ENCODE measurements around the gene DIAPH3. TPM values are rescaled to one million over a fixed set of nuclear protein-coding genes. Genes with fewer than 3 reads are reported as not detected.

The DIAPH3 gene
- total RNA-seq, 1 donor from 2014 or later = 4.8 TPM

DNA sequence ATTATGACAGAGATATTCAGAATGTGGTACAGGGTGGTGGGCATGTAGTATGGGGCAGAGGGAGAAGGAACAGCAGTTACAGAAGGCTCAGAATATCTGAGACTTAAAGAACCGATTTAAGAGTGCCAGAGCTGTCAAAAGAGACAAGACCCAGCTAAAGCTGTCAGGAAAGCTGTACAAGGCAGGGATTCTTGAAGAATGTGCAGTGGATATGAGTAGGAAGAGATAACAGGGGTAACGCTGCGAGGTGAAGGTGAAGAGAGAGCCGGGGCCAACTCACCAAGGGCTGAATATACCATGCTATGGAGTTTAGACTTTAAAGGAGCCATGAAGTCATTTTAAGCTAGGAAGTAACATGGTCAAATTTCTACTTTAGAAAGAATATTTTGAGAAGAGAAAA, 381.0 kb downstream of the DIAPH3 start:
- peak; percentile 35 for DNase-seq (ENCODE audit: low spot score)

DNA sequence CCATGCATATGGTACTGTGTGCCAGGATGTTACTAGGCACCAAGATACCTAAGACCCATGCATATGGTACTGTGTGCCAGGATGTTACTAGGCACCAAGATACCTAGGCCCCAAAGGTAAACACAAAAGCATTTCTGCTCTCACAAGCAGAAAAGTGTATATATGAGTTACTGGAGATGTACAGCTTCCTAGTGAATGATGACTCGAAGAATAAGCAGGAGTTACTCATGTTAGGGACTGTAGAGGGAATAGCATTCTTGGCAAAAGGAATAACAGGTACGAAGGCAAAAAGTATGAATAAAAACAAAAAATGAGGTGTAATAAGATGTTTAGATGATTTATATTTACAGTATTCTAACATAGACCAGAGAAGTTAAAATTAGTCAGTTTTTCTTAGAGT, 383.7 kb downstream of the DIAPH3 start:
- no peak for DNase-seq (ENCODE audit: low spot score)

DNA sequence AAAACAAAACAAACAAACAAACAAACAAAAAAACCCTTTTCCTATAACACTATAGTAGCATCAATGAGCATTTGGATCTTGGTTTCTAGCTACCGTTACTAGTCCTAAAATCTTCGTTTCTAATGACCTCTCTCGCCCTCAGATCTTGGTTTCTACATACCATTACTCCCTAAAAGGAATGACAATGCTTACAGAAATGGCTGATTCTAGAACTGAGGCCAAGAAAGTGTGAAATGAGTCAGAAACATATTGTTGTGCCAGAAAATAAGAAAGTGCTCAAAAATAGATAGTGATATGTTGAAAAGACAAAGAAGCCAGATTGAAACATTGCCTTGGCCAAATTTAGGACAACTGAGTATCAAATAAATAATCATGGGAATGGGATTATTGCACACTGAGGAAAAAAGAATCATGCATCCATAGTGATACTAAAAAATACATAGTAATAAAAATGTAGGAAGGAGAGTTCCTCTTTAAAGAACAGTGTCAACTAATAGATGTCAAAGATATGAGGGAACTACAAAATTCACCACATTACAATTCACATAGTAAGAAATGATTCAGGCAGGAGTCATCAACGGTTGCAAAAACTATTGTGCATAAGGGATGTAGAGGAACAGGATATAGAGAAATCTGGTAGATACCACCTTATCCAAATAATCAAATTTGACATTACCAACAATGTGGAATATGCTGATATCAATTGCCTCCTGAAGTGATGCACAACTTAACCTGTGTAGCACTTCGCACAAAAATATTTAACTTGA, 386.6 kb downstream of the DIAPH3 start:
- no peak for DNase-seq (ENCODE audit: low spot score)

DNA sequence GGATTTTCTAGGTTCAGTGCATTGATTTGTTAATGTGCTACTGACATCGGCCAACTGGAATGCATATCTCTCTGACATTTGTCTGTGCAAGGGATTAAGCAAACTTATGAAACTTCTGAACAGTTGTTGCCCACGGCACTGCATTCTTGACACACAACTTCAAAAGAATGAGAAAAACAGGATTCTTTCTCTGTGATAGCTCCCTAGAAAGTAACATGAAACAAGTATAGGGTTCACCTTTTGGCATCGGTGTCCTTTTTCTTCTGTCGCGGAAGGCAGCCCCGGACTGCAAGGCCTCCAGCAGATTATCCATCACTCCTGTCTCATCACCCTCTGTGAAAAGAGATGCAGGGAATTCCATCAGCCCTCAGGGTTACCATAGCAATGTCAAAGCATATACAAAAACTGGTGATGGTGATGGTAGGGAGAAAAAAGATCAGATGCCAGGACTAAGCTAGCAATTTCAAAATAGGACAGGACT, 389.2 kb downstream of the DIAPH3 start:
- peak; percentile 80 for DNase-seq (ENCODE audit: low spot score)

DNA sequence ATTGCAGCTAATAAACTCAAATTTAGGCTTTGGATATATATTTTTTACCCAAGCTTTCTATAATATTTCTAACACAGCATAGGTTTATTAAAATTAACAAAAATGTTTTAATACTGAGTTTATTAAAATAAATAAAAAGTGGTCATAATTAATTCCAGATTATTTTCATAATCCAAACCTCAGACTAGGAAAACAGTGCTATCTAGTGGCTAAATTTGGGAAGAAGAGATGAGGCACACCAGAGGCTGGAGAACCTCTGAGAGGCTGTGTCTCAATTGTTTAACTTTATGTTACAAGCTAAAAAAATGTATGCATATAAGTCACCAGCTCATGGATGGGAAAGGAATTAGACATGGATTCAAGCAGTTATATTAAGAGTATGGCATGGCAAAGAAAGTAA, 392.5 kb downstream of the DIAPH3 start:
- DNase-seq (ENCODE audit: low spot score) = peak; percentile 42

DNA sequence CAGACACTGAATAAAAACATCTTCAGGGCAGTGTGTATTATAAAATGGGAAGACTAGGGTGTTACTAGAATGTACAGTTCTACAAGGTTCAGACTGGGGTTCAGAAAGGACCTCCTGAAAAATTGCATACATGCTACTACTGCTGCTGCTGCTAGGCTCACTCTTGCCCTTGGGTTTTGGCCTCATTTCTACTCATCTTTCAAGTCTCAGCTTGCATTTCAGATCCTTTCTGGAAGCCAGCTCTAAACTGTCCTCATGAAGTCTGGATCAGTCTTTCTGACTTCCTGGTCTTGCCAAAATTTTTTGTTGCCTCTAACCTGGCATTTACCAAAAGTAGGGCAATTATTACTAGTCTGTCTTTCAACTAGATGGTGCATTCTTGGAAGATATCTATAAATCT, 393.3 kb downstream of the DIAPH3 start:
- no peak for DNase-seq (ENCODE audit: low spot score)

DNA sequence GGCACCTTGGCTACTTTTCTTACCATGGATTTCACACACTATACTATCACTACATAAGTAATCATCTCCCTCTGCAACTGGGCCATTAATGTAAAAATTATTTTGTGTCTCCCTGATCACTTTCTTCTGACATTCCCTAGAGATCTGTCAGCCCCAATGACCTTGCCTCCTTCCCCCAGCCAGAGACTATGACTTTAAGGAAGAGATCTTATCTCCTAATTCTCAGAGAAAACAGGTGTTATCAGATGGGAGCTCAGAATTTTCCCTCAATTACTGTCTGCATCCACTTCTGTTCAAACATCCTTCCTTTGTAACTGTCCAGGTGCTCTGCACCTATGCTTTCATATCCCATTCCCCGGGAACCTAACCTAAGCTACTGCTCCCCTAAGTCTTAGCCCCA, 397.5 kb downstream of the DIAPH3 start:
- no peak for DNase-seq (ENCODE audit: low spot score)

DNA sequence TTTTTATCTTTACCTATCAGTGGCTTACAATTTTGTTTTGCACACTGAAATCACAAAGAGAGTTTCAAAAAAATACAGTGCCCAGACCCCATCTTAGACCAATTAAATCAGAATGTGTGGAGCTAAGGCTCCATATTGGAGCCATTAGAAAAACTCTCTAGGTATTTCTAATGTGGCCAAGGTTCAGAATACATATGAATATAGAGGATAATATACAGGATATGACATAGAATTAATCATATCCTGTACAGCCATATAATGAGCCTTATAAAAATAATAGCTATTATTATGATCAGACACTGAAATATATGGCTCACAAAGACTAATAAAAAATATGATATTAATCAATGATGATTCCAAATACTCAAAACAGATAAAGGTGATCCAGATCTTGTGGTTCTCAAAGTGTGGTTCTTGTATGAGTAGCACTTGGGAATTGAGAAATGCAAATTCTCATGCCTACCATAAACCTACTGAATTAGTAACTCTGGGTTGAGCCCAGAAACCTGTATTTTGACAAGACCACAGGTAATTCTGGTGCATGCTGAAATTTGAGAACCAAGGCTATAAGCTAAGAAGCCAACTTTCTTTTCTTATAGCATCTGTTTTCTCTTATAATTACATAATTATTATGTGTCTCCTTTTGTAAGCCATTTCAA, 408.0 kb downstream of the DIAPH3 start:
- no peak for DNase-seq (ENCODE audit: low spot score)

DNA sequence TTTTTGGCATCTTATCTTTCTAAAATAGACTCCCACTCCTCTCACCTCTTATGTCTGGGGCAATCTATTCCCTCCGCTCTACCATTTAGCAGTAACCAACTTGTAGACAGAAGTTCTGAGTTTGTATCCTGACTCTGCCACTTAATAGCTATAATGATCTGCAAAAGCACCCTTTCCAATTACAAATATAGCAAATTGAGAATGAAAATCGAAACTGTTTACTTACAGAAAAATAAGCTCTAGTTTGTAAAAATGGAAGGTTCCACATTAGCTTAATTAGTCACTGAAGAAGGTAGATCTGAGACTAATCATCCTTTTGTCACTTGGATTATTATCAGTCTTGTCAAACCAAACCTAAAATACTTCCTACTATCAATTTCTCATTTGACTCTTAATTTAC, 409.3 kb downstream of the DIAPH3 start:
- no peak for DNase-seq (ENCODE audit: low spot score)

DNA sequence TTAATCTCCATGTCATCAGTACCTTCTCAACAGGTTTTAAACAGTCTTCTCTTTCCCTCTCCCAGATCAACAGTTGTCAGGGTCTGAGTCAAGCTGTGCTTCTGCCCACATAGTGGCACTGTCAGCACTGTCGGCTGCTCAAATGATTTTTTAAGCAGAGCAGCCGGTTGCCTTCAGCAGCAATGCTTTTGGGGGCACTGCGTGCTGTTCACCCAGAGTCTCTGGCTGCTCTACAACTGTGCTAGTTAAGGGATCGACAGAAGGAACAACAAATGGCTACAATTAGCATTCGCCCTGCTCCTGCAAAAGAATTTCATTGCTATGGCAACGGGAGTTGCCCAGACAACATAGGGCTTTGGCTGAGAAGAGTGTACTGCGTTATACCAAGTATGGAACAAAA, 412.9 kb downstream of the DIAPH3 start:
- DNase-seq (ENCODE audit: low spot score) = peak; percentile 83

DNA sequence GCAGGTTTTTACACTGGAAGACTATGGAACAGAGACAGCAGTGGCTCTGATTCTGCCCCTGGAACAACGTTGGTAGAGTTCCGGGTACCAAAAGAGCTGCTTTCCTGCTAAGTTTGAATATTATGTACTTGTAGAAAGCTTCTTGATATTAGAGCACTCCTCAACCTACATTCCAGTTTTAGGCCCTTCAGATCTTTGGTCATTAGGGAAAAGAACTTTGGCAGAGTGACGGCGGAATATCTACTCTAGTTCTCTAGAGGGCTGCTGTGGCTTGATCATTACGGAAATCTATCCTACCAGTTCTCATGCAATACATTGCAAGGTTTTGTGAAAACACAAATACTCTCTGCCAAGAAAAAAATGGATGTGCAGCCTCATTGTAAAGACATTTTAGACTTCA, 415.7 kb downstream of the DIAPH3 start:
- DNase-seq (ENCODE audit: low spot score) = no peak

DNA sequence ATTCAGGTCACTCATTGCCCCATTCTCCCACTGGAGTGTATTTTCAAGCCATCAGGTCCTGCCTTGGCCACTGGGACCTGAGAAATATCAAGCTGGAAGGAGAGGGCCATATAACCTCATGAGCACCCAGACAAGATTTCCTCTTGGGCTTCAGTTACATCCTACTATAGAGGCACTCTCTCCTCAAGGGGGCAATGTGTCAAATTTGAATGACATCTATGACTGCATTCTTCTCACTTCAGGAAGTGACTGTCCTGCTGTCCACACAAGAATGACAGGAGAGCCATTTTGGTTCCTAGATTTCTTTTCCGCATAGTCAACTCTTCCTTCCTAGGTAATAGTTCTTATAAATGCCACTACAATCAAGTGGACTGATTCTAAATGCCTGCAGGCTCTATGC, 416.2 kb downstream of the DIAPH3 start:
- DNase-seq (ENCODE audit: low spot score) = no peak

DNA sequence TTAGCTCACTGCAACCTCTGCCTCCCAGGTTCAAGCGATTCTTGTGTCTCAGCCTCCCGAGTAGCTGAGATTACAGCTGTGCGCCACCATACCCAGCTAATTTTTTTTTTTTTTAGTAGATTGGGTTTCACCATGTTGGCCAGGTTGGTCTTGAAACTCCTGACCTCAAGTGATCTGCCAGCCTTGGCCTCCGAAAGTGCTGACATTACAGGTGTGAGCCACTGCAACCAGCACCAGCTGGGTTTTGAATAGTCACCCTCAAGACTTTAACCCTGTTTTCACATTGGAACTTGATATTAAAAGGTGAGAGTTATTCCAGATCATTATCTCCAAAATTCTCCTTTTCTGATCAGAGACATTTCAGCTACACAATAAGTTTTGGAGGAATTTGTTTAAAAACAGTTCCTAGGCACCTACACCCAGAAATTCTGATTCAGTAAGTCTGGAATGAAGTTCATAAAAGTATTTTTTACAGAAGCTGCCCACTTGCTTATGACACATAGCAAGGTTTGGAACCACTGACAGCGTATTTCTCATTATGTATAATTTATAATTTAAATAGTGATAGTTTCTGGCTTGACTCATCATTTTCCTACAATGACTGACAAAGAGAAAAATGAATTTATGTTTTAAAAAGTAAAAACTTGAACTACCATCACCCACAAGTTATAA, 417.3 kb downstream of the DIAPH3 start:
- DNase-seq (ENCODE audit: low spot score) = no peak

DNA sequence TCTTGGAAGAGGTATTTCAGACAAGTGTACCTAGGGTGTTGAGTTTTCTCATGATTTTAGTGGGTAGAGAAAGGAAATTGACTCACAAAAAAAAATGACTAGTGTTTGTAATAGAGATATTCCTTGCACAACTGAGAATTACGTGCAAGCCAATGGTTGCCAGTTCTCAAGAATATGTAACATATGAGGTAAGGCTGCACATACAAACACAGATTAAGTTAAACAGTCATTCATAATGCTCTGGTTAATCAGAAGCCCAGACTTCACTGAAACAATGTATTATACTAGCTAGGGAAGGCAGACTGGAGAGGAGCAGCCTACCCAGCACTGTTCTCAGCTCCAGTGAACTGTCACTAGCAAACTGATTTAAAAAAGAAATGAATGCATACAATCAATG, 418.3 kb downstream of the DIAPH3 start:
- no peak for DNase-seq (ENCODE audit: low spot score)

DNA sequence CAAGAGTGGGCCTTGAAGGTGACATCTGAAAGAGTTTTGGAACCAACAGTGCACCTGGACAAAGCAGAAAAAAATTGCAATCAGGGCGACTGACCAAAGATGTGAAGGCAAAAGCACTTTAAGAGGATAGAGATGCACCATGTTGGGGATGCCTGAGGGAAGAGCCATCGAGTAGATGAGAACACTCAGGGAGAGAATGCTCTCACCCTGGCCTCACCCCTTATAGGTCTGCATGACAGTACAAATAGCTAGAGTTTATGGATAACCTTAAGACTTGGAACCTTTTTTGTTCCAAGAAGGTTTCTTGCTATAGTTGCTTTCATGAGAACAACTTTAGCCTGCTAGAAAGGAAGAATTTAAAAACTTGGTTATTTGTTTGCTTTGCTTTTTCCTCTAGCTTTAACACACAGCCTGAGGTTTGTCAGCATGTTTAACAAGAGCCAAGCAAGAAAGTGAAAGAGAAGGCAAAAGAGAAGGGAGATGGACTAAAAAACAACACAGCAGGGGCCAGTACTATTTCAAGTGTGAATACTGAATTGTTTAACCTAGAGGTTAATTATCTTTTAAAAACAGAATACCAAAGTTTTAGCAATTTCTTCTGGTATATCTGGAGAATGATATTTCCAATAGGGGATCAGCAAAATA, 418.9 kb downstream of the DIAPH3 start:
- no peak for DNase-seq (ENCODE audit: low spot score)

DNA sequence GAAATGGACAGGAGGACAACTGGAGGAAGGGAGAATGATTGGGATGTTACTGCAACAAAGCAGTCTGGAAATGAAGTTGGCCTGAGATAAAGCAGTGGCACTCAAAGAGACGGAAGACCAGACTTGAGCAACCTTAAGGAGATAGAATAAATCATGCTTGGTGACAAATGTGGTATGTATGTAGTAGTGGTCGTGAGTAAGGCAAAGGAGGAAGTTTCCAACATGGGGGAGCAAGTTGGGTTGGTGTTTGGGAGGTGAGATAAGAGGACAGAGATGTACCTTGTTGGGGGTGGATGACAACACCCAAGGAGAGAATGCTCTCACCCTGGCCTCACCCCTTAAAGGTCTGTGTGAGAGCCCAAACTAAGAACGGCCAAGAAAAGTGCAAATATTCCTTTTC, 420.5 kb downstream of the DIAPH3 start:
- no peak for DNase-seq (ENCODE audit: low spot score)

DNA sequence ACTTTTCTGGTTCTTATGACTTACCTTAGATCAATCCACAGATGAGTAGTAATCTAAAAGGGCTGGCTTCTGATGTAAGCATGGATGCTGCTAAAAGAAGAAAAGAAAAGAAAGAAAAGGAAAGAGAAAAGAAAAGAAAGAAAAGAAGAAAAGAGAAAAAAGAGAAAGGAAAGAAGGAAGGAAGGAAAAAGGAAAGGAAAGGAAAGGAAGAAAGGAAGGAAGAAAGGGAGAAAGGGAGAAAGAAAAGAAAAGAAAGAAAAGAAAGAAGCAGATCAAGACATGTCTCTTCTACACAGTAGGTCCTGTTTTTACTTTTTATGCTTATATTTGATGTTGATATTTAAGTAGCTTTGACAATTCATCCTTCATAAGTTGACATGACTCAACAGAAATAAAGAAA, 421.3 kb downstream of the DIAPH3 start:
- no peak for DNase-seq (ENCODE audit: low spot score)

DNA sequence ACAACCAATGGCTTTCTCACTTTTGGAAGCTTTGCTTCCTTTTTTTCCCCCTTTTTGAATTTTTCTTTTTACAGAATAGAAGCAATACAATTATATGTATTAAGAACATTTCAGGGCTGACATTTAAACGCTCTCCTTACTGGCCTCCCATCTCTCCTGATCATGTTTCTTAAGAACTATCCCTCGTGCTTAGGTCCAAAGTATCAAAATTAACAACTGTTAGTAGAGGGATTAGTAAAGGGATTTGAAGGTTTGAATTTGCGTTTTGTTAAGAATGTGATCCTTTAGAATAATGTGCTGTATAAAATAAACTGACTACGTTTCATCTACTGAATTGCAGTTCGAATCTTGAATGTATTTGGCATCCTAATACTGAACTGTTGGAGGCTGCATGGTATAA, 424.8 kb downstream of the DIAPH3 start:
- DNase-seq (ENCODE audit: low spot score) = no peak

DNA sequence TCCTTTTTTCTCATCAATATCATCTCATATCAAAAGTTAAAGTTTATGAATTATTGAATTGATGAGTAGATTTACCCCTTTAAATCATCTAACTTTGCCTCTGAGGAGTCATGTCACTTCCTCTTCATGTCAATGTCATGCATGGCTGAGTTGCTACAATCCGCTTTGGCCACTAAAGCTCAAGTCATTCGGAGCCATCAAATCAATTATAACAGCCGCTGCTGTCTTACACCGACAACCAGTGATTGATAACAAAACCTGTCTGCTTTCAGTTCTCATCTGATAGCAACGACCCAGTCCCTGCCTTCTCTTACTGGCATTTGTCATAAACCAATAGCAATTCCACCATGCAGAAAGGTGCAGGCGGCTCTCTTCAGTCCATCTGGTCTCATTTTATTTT, 429.3 kb downstream of the DIAPH3 start:
- DNase-seq (ENCODE audit: low spot score) = no peak

DNA sequence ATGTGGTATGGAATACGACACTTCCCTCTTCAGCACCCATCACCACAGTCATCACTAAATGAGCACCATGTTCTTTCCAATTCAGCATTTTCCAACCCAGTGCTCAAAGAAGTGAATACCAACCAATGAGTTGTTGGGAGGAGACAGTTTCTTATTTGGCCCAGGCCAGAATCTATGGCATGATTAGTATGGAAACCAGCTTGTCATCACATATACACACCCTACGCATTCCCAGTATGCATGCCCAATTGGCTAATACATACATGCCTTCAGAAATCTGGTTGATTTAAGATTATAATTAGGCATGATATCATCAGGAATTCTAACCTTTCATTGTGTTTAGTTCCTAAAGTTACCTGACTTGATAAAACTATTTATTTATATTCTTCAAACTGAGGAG, 430.0 kb downstream of the DIAPH3 start:
- DNase-seq (ENCODE audit: low spot score) = no peak

DNA sequence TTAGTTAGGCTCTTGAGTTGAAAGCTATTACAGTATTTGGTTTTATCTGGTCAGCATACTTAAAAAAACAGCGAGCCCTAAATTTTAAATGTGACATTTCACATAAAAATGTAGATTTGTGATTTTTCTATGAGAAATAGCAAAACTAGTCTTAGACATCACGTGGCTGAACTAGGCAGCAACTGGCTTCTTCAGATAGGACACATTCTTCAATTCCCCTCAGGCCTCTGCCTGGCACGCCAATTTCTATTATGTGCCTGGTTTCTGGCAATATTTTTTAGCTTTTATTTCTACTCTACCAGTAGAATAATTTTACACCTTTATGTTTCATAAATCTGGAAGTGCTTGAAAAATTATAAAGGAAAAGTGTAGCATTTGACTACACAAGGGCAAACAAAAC, 433.7 kb downstream of the DIAPH3 start:
- DNase-seq (ENCODE audit: low spot score) = no peak

DNA sequence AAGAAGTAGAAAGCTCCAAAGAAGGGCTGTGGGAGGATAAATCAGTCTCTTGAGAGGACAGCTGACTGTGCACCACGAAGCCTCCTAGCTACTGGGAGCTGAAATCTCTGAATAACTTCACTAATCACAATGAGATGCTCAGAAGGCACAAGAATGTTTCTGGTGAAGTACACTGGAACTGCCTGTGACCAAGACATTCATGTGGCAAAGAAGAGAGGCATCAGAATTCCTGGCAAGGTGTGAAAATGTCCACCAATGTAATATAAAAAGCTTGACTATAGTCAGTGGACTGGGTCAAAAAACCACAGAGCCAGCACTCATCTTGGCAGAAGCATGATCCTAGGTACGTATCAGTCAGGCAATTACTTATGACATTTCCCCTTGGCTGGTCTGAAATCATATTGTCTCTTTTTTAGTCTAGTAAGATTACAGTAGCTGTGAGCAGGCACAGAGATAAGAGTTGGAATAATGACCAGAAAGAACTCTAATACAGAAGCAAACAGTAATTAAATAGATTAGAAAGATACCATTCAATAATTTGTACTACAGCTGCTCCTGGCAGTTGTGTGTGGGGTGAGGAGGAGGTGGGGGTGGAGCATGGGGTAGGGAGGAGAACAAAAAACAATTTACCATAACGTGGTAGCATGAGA, 434.7 kb downstream of the DIAPH3 start:
- DNase-seq (ENCODE audit: low spot score) = no peak
